Cardiac muscle cell (in vitro differentiated cells and primary cell): ENCODE results near the gene RNF148. TPM values are rescaled to one million over a fixed set of nuclear protein-coding genes. Genes with fewer than 3 reads are reported as not detected.
"Not testable (repeated sequence)": the region's sequence is repeated elsewhere in the genome, so short reads cannot be mapped to it uniquely, and the experiment has no call there.

Source experiments
- DNase-seq, 2 donors: peaks; one replicate each; pipeline versions ENCODE4 v3.0.0 to v3.0.0-alpha.2; 2010 to 2017; ENCODE audit warnings: low read depth in 1 of 2, low spot score in 1 of 2
- H3K27ac ChIP-seq: fragments of 200-600 bp; sonication (generic); 2 replicates; pipeline ENCODE4 v1.5.1; 2016
- H3K27me3 ChIP-seq: fragments of 200-600 bp; sonication (generic); 2 replicates; pipeline ENCODE4 v1.6.0; 2016; ENCODE audit warnings: control low read depth
- H3K36me3 ChIP-seq: fragments of 200-600 bp; sonication (generic); 2 replicates; pipeline ENCODE4 v1.5.1; 2016; ENCODE audit warnings: control low read depth
- H3K4me1 ChIP-seq: fragments of 200-600 bp; sonication (generic); 2 replicates; pipeline ENCODE4 v1.8.1; 2017; ENCODE audit warnings: low read depth, mild to moderate bottlenecking, mixed run types
- H3K4me3 ChIP-seq: fragments of 200-600 bp; sonication (generic); 2 replicates; pipeline ENCODE4 v1.5.1; 2016; ENCODE audit warnings: mild to moderate bottlenecking
- H3K9me3 ChIP-seq: fragments of 200-600 bp; sonication (generic); 2 replicates; pipeline ENCODE4 v1.5.1; 2017; ENCODE audit warnings: low read depth, mild to moderate bottlenecking, control low read depth
- polyA plus RNA-seq: library from polyadenylated mRNA; unstranded; fragments of >200 nt; fragmentation: Nextera tagmentation; extraction: Ambion mirVana; gene quantifications from 2 replicates; pipeline ENCODE4 v1.2.1, GENCODE V29; 2016
- total RNA-seq: library from RNA; depleted of rRNA; stranded (reverse); fragments of >200 nt; gene quantifications from 2 replicates; pipeline ENCODE4 v1.2.3, GENCODE V29; 2016
- TF ChIP-seq, protein P1 (sequence below): IDR thresholded peaks from 2 replicates; pipeline ENCODE4 v1.5.1; 2012; ENCODE audit warnings: low read depth, mild to moderate bottlenecking, low read length

RNF148 gene
- total and polyA plus RNA-seq, 2 experiments from 2014 or later, result 1.0 TPM; not detected in 1

DNA sequence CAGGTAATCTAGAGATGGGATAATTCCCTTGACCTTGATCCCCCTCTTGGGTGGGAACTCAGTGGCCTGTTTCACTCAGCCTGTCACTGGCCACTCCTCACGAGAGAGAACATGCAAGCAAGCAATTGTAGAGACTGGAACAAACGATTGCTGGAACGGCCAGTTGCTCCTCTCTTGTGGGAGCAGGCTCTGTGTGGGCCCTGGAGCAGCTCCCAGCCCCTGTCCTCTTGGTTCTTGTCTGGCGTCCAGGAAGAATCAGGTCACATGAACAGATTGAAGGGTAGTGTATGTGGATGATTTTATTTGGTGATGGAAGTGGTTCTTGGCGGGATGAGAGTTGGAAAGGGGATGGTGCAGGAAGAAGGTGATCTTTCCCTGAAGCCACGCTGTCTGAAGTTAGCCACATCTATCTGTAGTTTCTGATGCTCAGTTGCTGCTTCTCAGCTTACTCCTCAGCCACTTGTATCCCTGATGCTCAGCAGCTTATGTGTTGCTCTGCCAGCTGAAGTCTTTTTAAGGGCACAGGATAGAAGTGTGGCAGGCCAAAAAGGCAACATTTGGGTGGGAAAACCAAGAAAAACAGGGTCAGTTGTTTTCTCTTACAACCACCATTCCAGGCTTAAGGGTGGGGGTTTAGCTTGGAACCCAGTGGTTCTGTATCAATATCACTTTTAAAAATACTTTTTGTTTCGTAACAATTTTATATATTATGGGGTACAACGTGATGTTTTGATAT lies 19.7 kb downstream of the RNF148 start:
- Histone ChIP-seq H3K4me1 (no peaks in the 10 kb centered on the region), H3K4me3 (no peak overlapping the region), H3K36me3 (no peaks in the 10 kb centered on the region), H3K27ac (no peak overlapping the region), H3K9me3 (no peaks in the 10 kb centered on the region), H3K27me3 (no peaks in the 10 kb centered on the region)
- TF ChIP-seq, protein P1, sequence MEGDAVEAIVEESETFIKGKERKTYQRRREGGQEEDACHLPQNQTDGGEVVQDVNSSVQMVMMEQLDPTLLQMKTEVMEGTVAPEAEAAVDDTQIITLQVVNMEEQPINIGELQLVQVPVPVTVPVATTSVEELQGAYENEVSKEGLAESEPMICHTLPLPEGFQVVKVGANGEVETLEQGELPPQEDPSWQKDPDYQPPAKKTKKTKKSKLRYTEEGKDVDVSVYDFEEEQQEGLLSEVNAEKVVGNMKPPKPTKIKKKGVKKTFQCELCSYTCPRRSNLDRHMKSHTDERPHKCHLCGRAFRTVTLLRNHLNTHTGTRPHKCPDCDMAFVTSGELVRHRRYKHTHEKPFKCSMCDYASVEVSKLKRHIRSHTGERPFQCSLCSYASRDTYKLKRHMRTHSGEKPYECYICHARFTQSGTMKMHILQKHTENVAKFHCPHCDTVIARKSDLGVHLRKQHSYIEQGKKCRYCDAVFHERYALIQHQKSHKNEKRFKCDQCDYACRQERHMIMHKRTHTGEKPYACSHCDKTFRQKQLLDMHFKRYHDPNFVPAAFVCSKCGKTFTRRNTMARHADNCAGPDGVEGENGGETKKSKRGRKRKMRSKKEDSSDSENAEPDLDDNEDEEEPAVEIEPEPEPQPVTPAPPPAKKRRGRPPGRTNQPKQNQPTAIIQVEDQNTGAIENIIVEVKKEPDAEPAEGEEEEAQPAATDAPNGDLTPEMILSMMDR, result no peak
- no peak for DNase-seq

DNA sequence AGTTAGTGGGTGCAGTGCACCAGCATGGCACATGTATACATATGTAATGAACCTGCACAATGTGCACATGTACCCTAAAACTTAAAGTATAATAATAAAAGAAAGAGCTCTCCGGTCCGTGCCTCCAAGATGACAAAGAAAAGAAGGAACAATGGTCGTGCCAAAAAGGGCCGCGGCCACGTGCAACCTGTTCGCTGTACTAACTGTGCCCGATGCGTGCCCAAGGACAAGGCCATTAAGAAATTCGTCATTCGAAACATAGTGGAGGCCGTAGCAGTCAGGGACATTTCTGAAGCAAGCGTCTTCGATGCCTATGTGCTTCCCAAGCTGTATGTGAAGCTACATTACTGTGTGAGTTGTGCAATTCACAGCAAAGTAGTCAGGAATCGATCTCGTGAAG lies 21.5 kb downstream of the RNF148 start:
- not testable (repeated sequence) for H3K27ac ChIP-seq

DNA sequence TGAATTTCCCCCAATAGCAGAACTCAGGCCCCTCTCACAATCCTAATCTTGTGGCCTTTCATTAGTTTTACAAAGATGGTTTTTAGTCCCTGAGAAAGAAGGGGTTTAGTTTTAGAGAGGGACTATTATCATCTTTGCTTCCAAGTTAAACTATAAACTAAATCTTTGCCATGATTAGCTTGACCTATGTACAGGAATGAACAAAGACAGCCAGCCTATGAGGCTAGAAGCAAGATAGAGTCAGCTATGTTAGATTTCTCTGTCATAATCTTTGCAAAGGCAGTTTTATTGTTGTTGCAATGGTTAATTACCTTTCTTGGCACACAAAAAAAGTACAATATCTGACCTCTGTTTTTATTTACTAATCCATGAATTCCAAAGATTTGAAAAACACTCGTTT lies 22.9 kb downstream of the RNF148 start:
- no peak overlapping the region for H3K27ac ChIP-seq
- H3K9me3 ChIP-seq, result no peaks in the 10 kb centered on the region
- TF ChIP-seq, protein P1, result no peak
- no peaks in the 10 kb centered on the region for H3K4me1 ChIP-seq
- no peaks in the 10 kb centered on the region for H3K27me3 ChIP-seq
- no peaks in the 10 kb centered on the region for H3K36me3 ChIP-seq
- no peak for DNase-seq
- no peak overlapping the region for H3K4me3 ChIP-seq

More for the DNA sequence above, 21.5 kb downstream of the RNF148 start:
- not testable (repeated sequence) for H3K27me3 ChIP-seq, H3K4me3 ChIP-seq, H3K9me3 ChIP-seq, H3K4me1 ChIP-seq, DNase-seq, H3K36me3 ChIP-seq

DNA sequence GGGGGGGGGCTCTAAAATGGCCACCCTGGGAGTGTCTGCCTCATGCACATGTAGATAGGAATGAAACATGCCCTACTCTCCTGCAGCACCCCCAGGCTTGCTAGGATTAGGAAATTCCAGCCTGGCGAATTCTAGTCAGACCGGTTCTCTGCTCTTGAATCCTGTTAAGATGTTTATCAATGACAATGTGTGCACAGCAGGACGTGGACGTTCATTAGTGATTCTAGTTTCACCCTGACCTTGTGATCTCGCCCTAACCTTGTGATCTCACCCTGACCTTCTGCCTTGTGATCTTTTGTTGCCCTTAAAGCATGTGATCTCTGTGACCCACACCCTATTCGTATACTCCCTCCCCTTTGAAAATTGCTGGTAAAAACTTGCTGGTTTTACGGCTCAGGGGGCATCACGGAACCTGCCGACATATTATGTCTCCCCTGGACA lies 23.4 kb downstream of the RNF148 start:
- not testable (repeated sequence) for H3K4me3 ChIP-seq, H3K27ac ChIP-seq, H3K9me3 ChIP-seq, H3K4me1 ChIP-seq, DNase-seq, H3K36me3 ChIP-seq, H3K27me3 ChIP-seq

DNA sequence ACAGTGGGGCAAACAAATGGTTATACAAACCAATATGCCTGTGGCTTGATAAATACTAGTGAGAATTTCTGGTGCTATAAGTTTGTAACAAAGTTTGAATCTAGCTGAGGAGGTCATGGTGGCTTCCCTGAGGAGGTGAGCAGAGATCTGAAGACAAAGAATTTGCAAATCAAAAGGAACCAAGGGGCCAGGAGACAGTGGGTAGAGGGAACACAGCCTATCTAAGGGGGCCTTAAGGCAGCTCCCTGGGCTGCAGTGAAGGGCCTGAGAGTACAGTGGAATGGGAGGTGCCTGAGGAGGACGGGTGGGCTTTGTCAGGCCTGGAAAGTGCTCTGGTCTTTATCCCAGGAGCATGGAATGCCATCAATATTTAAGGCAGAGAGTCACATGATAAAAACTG lies 25.6 kb downstream of the RNF148 start:
- TF ChIP-seq, protein P1, result no peak
- no peaks in the 10 kb centered on the region for H3K36me3 ChIP-seq
- no peaks in the 10 kb centered on the region for H3K4me1 ChIP-seq
- H3K9me3 ChIP-seq, result no peaks in the 10 kb centered on the region
- no peak overlapping the region for H3K27ac ChIP-seq
- no peak overlapping the region for H3K4me3 ChIP-seq
- no peaks in the 10 kb centered on the region for H3K27me3 ChIP-seq
- no peak for DNase-seq

DNA sequence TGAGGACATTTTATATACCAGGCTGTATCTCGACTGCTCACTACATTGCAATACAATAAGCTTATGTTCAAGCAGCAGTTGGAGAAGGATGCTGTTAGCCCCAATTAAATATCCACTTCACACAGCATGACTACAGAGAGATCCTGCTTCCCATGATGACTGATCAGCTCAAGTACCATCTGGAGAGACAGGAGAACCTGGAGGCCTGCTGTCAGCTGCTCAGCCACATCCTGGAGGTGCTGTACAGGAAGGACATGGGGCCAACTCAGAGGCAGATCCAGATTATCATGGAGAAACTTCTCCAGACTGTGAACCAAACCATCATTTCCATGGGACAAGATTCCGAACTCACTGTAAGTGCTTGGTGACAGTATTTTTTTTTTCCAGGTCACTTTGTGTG lies 26.3 kb downstream of the RNF148 start:
- no peaks in the 10 kb centered on the region for H3K36me3 ChIP-seq
- no peaks in the 10 kb centered on the region for H3K4me1 ChIP-seq
- no peak for DNase-seq
- no peaks in the 10 kb centered on the region for H3K9me3 ChIP-seq
- no peak overlapping the region for H3K27ac ChIP-seq
- H3K27me3 ChIP-seq, result no peaks in the 10 kb centered on the region
- TF ChIP-seq, protein P1, result no peak
- no peak overlapping the region for H3K4me3 ChIP-seq
